Spleen (tissue), 7 donors: Measurements from ENCODE around the gene PIH1D1.

ENCODE experiments used
- POLR2A ChIP-seq, 3 donors: fragments of 450-650 bp; IDR thresholded peaks; one replicate each; pipeline ENCODE4 v1.5.1; 2017; ENCODE audit warnings: antibody characterized with exemption in 3 of 3, mild to moderate bottlenecking in 1 of 3
- POLR2AphosphoS5 ChIP-seq, 3 donors: sonication (generic); formaldehyde crosslinking; IDR thresholded peaks; one replicate each; pipeline ENCODE4 v1.5.1; 2017; ENCODE audit warnings: antibody characterized with exemption in 3 of 3
- TF ChIP-seq, protein P1 (sequence below), 11 experiments: fragments of 200-600 bp in 7 of 11; fragments of 450-650 bp in 4 of 11; sonication (generic) in 4 of 11; IDR thresholded peaks in 8 of 11; conservative IDR thresholded peaks in 3 of 11; 1 replicate in 7 of 11; 2 replicates in 4 of 11; pipeline versions ENCODE4 v1.4.0 to v1.8.0; 2016 to 2021; ENCODE audit warnings: antibody characterized with exemption in 11 of 11, inconsistent platforms in 4 of 11, mild to moderate bottlenecking in 1 of 11
- donor health status: DM: no; HTN: no; CAD: no; lungs with moderate emphysema.
- donor health status: DM: no; HTN: no; CAD: no.
- donor health status: DM: no; HTN: no; CAD: no.

DNA sequence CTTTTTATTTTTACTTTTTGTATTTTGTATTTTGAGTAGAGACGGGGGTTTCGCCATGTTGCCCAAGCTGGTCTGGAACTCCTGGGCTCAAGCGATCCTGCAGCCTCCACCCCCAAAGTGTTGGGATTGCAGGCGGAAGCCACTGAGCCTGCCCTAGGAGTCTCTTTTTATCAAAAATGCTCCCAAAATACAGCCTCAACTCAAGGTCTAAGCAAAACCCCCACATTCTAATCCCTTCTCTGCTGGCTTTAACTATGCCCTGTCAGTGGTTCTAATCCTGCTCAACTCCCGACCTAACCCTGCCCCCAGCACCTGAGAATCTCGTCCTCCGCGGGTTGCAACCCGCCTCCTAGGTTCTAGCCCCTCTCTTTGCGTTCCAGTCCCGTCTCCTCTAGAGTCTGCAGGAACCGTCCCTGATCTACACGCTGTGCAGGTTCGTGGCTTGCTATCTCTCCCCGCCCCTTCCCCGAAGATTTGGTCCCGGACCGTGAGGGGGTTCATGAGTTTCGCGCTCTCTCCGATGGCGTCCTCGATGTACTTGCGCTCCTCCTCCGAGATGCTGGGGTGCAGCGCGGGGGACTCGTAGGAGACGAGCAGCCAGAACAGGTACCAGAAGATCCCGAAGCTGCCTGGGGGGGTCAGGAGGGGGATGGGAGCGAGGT, 18.2 kb downstream of the PIH1D1 start:
- no peak for TF ChIP-seq POLR2A (IDR thresholded peaks at IDR 0.05)
- TF ChIP-seq, protein P1, sequence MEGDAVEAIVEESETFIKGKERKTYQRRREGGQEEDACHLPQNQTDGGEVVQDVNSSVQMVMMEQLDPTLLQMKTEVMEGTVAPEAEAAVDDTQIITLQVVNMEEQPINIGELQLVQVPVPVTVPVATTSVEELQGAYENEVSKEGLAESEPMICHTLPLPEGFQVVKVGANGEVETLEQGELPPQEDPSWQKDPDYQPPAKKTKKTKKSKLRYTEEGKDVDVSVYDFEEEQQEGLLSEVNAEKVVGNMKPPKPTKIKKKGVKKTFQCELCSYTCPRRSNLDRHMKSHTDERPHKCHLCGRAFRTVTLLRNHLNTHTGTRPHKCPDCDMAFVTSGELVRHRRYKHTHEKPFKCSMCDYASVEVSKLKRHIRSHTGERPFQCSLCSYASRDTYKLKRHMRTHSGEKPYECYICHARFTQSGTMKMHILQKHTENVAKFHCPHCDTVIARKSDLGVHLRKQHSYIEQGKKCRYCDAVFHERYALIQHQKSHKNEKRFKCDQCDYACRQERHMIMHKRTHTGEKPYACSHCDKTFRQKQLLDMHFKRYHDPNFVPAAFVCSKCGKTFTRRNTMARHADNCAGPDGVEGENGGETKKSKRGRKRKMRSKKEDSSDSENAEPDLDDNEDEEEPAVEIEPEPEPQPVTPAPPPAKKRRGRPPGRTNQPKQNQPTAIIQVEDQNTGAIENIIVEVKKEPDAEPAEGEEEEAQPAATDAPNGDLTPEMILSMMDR (IDR thresholded peaks at IDR 0.05 in 8 of 11, conservative IDR thresholded peaks at IDR 0.05 in 3 of 11): no peak
- no peak for TF ChIP-seq POLR2AphosphoS5 (IDR thresholded peaks at IDR 0.05)
